GM12892 (cell line): Measurements from ENCODE around the gene FUT1.

Experiments used
- POLR2A ChIP-seq: IDR thresholded peaks from 2 replicates; pipeline ENCODE4 v1.6.1; 2011; ENCODE audit warnings: low read depth, low read length, control low read depth
- POLR2AphosphoS5 ChIP-seq: IDR thresholded peaks from 2 replicates; pipeline ENCODE4 v1.6.1; 2011; ENCODE audit warnings: low read depth, low read length, control low read depth

DNA sequence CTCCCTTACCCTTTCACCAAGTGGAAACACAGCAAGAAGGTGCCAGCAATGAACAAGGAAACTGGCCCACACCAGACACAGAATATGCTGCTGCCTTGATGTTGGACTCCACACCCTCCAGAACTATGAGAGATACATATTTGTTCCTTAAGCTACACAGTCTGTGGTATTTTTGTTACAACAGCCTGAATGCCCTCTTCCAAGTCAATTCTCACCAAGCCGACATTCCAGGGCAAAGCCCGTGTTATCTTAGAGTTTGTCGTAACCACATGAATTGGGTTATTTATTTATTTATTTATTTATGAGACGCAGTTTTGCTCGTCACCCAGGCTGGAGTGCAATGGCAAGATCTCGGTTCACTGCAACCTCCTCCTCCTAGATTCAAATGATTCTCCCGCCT lies 17.8 kb upstream of the FUT1 start:
- TF ChIP-seq POLR2A (no peak), POLR2AphosphoS5 (no peak)
